A549 (cell line): ENCODE data around the gene MAP3K10. TPM values are rescaled to one million over a fixed set of nuclear protein-coding genes. Genes with fewer than 3 reads are reported as not detected.

Experiments used
- ATAC-seq, 2 experiments: fragments of 200-7000 bp in 1 of 2; fragments of >200 bp in 1 of 2; cut with Nextera tagmentation in 1 of 2; cut with Tn5 transposase in 1 of 2; 3 replicates each; pipeline versions ENCODE4 v1.8.0 to v1.9.1; 2018 to 2020; ENCODE audit warnings: mild to moderate bottlenecking in 1 of 2, moderate library complexity in 1 of 2
- CTCF ChIA-PET: fragments of 300-600 bp; sonication (Branson Sonifier 250); formaldehyde crosslinking; extraction: SDS; loops from one replicate; lab custom pipeline; 2021; ENCODE audit warnings: antibody characterized with exemption, inconsistent platforms; lab: Yijun Ruan, JAX
- POLR2A ChIA-PET: fragments of 350-600 bp; formaldehyde crosslinking; extraction: SDS; loops from one replicate; lab custom pipeline; 2021; ENCODE audit warnings: antibody characterized with exemption, inconsistent platforms; lab: Yijun Ruan, JAX
- DNase-seq, 2 experiments: peaks; one replicate each; pipeline versions ENCODE4 v3.0.0 to v3.0.0-alpha.2; 2011 to 2016; ENCODE audit warnings: low read depth in 1 of 2, low spot score in 1 of 2
- FAIRE-seq: peaks from 2 replicates; lab custom pipeline; 2011; peaks lifted over from hg19 to GRCh38; lab: Jason Lieb, UNC
- H3K27ac ChIP-seq, 2 experiments: fragments of >200 bp; sonication (Bioruptor Twin); formaldehyde crosslinking; 3 replicates each; pipeline ENCODE4 v1.5.1; 2016 to 2017
- H3K4me1 ChIP-seq: fragments of >200 bp; sonication (Bioruptor Twin); formaldehyde crosslinking; 3 replicates; pipeline ENCODE4 v1.6.1; 2016
- H3K4me2 ChIP-seq: fragments of >200 bp; sonication (Bioruptor Twin); formaldehyde crosslinking; 3 replicates; pipeline ENCODE4 v1.6.1; 2016
- H3K4me3 ChIP-seq: fragments of >200 bp; sonication (Bioruptor Twin); formaldehyde crosslinking; 3 replicates; pipeline ENCODE4 v1.5.1; 2016
- H3K9me3 ChIP-seq: fragments of >200 bp; sonication (Bioruptor Twin); formaldehyde crosslinking; 3 replicates; pipeline ENCODE4 v1.6.1; 2016
- BHLHE40 ChIP-seq: IDR thresholded peaks from 2 replicates; pipeline ENCODE4 v1.6.1; 2012; ENCODE audit warnings: low read depth, low read length, inconsistent platforms
- CHD2 ChIP-seq: fragments of 150-350 bp; IDR thresholded peaks from 2 replicates; pipeline ENCODE4 v1.6.1; 2014; ENCODE audit warnings: low read length; ENCODE audit not compliant: partially characterized antibody
- CHD4 ChIP-seq: fragments of 200-600 bp; sonication (generic); IDR thresholded peaks from 2 replicates; pipeline ENCODE4 v1.6.1; 2016; ENCODE audit warnings: antibody characterized with exemption, mild to moderate bottlenecking, borderline replicate concordance
- CTCF ChIP-seq: fragments of >200 bp; sonication (Bioruptor Twin); formaldehyde crosslinking; IDR thresholded peaks from 3 replicates; pipeline ENCODE4 v1.5.1; 2016
- FOXS1 ChIP-seq: fragments of 250-450 bp; sonication (Bioruptor Pico); IDR thresholded peaks from 2 replicates; pipeline ENCODE4 v1.5.0; 2020; ENCODE audit warnings: mild to moderate bottlenecking, moderate library complexity
- HDAC2 ChIP-seq: fragments of 200-600 bp; sonication (generic); IDR thresholded peaks from 2 replicates; pipeline ENCODE4 v1.6.1; 2016
- HEYL ChIP-seq: fragments of 250-450 bp; sonication (Bioruptor Pico); IDR thresholded peaks from 2 replicates; pipeline ENCODE4 v1.8.0; 2021; ENCODE audit warnings: mild to moderate bottlenecking, moderate library complexity
- HOXA7 ChIP-seq: fragments of 250-450 bp; sonication (Bioruptor Pico); IDR thresholded peaks from 2 replicates; pipeline ENCODE4 v1.5.0; 2020; ENCODE audit warnings: mild to moderate bottlenecking, moderate library complexity
- HOXB13 ChIP-seq: fragments of 250-450 bp; sonication (Bioruptor Pico); IDR thresholded peaks from 2 replicates; pipeline ENCODE4 v1.5.0; 2020; ENCODE audit warnings: low read depth, mild to moderate bottlenecking, moderate library complexity
- JUNB ChIP-seq: fragments of >200 bp; sonication (Bioruptor Twin); formaldehyde crosslinking; IDR thresholded peaks from 2 replicates; pipeline ENCODE4 v1.6.1; 2016
- MAFK ChIP-seq: fragments of 450-650 bp; IDR thresholded peaks from 2 replicates; pipeline ENCODE4 v1.6.1; 2014; ENCODE audit not compliant: partially characterized antibody
- NFE2L2 ChIP-seq: fragments of 150-350 bp; conservative IDR thresholded peaks from 2 replicates; pipeline ENCODE4 v1.6.1; 2014; ENCODE audit warnings: low read length
- NPAS2 ChIP-seq: fragments of 250-450 bp; sonication (Bioruptor Pico); IDR thresholded peaks from 2 replicates; pipeline ENCODE4 v1.8.0; 2022; ENCODE audit warnings: mild to moderate bottlenecking, moderate library complexity, borderline replicate concordance
- POLR2A ChIP-seq: IDR thresholded peaks from 2 replicates; pipeline ENCODE4 v1.6.1; 2012; ENCODE audit warnings: mild to moderate bottlenecking, low read length
- RAD21 ChIP-seq, 2 experiments: fragments of >200 bp in 1 of 2; sonication (Bioruptor Twin) in 1 of 2; formaldehyde crosslinking in 1 of 2; IDR thresholded peaks in 1 of 2; conservative IDR thresholded peaks in 1 of 2; 2 replicates in 1 of 2; 3 replicates in 1 of 2; pipeline ENCODE4 v1.6.1; 2012 to 2018; ENCODE audit warnings: inconsistent platforms in 1 of 2
- RARB ChIP-seq: fragments of 250-450 bp; sonication (Bioruptor Pico); IDR thresholded peaks from 2 replicates; pipeline ENCODE4 v1.8.0; 2021; ENCODE audit warnings: mild to moderate bottlenecking, moderate library complexity
- REST ChIP-seq: fragments of 200-600 bp; sonication (generic); IDR thresholded peaks from 2 replicates; pipeline ENCODE4 v1.6.1; 2016; ENCODE audit warnings: antibody characterized with exemption, mild to moderate bottlenecking, moderate library complexity
- TFCP2L1 ChIP-seq: fragments of 250-450 bp; sonication (Bioruptor Pico); IDR thresholded peaks from 2 replicates; pipeline ENCODE4 v1.5.0; 2021; ENCODE audit warnings: mild to moderate bottlenecking
- TP53 ChIP-seq: fragments of 250-450 bp; sonication (Bioruptor Pico); IDR thresholded peaks from 2 replicates; pipeline ENCODE4 v1.5.0; 2021; ENCODE audit warnings: mild to moderate bottlenecking, moderate library complexity
- WGBS: methylation state at CpG from one replicate; pipeline ENCODE4 v1.1.6; 2017; ENCODE audit errors: missing lambda C conversion rate; 5-methylcytosine and 5-hydroxymethylcytosine counted together
- polyA plus RNA-seq, 4 experiments: library from polyadenylated mRNA; depleted of rRNA in 3 of 4; stranded (reverse); fragments of >200 nt; fragmentation: RNase III in 1 of 4; extraction: RNeasy Plus Mini Kit Qiagen cat#74134 plus additional on column Dnase treatment in 1 of 4; gene quantifications; 2 replicates in 3 of 4; 3 replicates in 1 of 4; pipeline ENCODE4 v1.2.3, GENCODE V29; 2011 to 2017

Gene MAP3K10
- polyA plus RNA-seq, 2 of the 4 experiments (the other 2 are of a cell fraction), result 6.6 to 21.0 TPM

GRCh38 chr19:40234429-40235237, 43.4 kb downstream of the MAP3K10 start (continued):
- TF ChIP-seq REST (no peak), POLR2A (no peak), JUNB (no peak), FOXS1 (no peak), CHD4 (no peak), TP53 (CRISPR knock-in tag) (no peak), CHD2 (no peak)
- TF ChIP-seq, all 56 proteins: peak for 0

GRCh38 chr19:40235238-40236025, 44.2 kb downstream of the MAP3K10 start:
- no peak for DNase-seq
- Histone ChIP-seq H3K9me3 (no peaks in the 10 kb centered on the region), H3K4me2 (no peak overlapping the region), H3K4me1 (peaks cover 20% of the 10 kb centered on the region), H3K27ac (no peak overlapping the region), H3K4me3 (no peak overlapping the region)
- 91% methylated on average over 30 of the region's 30 CpGs for WGBS
- ATAC-seq, result peak; percentile 26 to 52; a peak in 3 of 6 replicates
- no peak for FAIRE-seq
- ChIA-PET POLR2A (no interaction called here), CTCF (interaction anchor here (0.6 to 5.4 kb wide), 16 partner anchors 8 to 685 kb away, joined by 3 to 36 read pairs (median 4); no protein-coding TSS in a partner anchor)
- TF ChIP-seq TFCP2L1 (no peak), BHLHE40 (no peak), CTCF (peak; percentile 29; the same call in 2 of the 3 replicates)

GRCh38 chr19:40236026-40236355, 44.8 kb downstream of the MAP3K10 start:
- H3K4me1 ChIP-seq, result peaks cover 20% of the 10 kb centered on the region
- DNase-seq (no peak), FAIRE-seq (no peak), ATAC-seq (no peak)
- 91% methylated on average over 9 of the region's 9 CpGs for WGBS
- CTCF ChIA-PET, result interaction anchor here (0.6 to 5.4 kb wide), 12 partner anchors 9 to 685 kb away, joined by 3 to 36 read pairs (median 6); no protein-coding TSS in a partner anchor
- POLR2A ChIA-PET, result no interaction called here
- H3K4me2 ChIP-seq, result no peak overlapping the region
- TF ChIP-seq POLR2A (no peak), HOXB13 (CRISPR knock-in tag) (no peak), NPAS2 (no peak), HOXA7 (CRISPR knock-in tag) (no peak), RAD21 (conservative IDR thresholded peaks at IDR 0.05 in 1 of 2, IDR thresholded peaks at IDR 0.05 in 1 of 2) (no peak), MAFK (no peak), TP53 (CRISPR knock-in tag) (no peak), RARB (CRISPR knock-in tag) (no peak), HDAC2 (no peak), NFE2L2 (no peak), HEYL (CRISPR knock-in tag) (no peak)
- H3K9me3 ChIP-seq, result no peaks in the 10 kb centered on the region
- H3K27ac ChIP-seq, result no peak overlapping the region
- no peak overlapping the region for H3K4me3 ChIP-seq
